Loucy (cell line): ENCODE data around the gene STAB2.

Source experiments
- CTCF ChIP-seq: fragments of 200-600 bp; sonication (generic); conservative IDR thresholded peaks from 2 replicates; pipeline ENCODE4 v1.5.1; 2014; ENCODE audit warnings: mild to moderate bottlenecking, antibody characterized with exemption, low read length
- EZH2phosphoT487 ChIP-seq: fragments of 200-600 bp; IDR thresholded peaks from 2 replicates; pipeline ENCODE4 v1.6.1; 2018; ENCODE audit warnings: antibody characterized with exemption, mild to moderate bottlenecking, moderate library complexity, borderline replicate concordance

DNA sequence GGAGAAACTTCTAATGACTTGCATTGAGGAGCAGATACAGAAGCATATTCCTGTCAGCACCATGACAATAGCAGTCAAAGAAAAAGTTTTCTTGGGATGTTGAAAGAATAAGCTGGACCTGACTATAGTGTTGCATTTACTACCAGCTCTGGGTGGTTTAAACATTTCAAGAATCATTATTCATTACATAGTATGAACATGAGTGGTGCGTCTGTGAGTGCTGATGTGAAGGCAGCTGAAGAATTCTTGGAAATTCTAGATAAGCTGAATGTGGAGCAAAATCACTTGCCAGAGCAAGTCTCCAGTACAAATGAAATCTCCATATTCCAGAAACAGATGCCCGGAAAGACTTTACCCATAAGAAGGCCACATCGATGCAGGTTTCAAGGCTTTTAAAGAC lies 45.0 kb upstream of the STAB2 start:
- TF ChIP-seq CTCF: no peak
- no peak for TF ChIP-seq EZH2phosphoT487
